Brain microvascular endothelial cell (primary cell): ENCODE results near the gene FAM151A.

Experiments used
- DNase-seq: peaks from one replicate; pipeline ENCODE4 v3.0.0-alpha.2; 2020
- H3K27ac ChIP-seq: fragments of 250-450 bp; sonication (Bioruptor Pico); 2 replicates; pipeline ENCODE4 v1.5.1; 2020; ENCODE audit warnings: mild to moderate bottlenecking, moderate library complexity
- H3K27me3 ChIP-seq: fragments of 250-450 bp; sonication (Bioruptor Pico); replicated peaks from 2 replicates; pipeline ENCODE4 v1.5.1; 2020; ENCODE audit warnings: mild to moderate bottlenecking
- H3K36me3 ChIP-seq: fragments of 250-450 bp; sonication (Bioruptor Pico); replicated peaks from 2 replicates; pipeline ENCODE4 v1.5.1; 2020; ENCODE audit warnings: mild to moderate bottlenecking
- H3K4me3 ChIP-seq: 2 replicates; pipeline ENCODE4 v1.5.1; 2011; ENCODE audit warnings: low read depth, mild to moderate bottlenecking, control low read depth, low read length, moderate library complexity
- in situ Hi-C: cut with HindIII; loops from 2 replicates; pipeline ENCODE4 v1.10.0; 2017; ENCODE audit warnings: low sequenced_read_pairs, low pct_ligation_motif_present
- TF ChIP-seq, protein P1 (sequence below): IDR thresholded peaks from 2 replicates; pipeline ENCODE4 v1.5.1; 2011; ENCODE audit warnings: low read depth, mild to moderate bottlenecking, moderate library complexity, low read length, control low read depth, inconsistent platforms; ENCODE audit errors: missing control alignments

The FAM151A gene

DNA sequence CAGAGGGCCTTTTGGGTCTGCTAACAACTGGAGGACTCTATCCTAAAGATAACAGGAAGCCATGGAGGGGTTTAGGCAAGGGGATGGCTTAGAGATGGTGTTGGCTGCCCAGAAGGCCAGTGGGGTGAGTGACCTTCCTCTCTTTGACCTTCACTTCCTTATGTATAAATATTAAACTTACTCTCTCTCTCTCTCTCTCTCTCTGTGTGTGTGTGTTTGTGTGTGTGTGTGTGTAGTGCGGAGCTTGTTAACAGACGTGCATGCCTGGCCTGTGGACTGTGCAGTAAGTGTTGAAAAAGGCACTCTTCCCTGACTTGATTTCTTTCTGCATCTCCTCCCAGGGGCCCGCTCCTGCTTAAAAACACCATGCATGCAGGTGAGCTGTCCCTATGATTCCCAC is 28.3 kb upstream of the FAM151A start:
- no peaks in the 10 kb centered on the region for H3K27me3 ChIP-seq
- no peak overlapping the region for H3K27ac ChIP-seq
- no peaks in the 10 kb centered on the region for H3K36me3 ChIP-seq
- in situ Hi-C loops, result no loop called here
- TF ChIP-seq, protein P1, sequence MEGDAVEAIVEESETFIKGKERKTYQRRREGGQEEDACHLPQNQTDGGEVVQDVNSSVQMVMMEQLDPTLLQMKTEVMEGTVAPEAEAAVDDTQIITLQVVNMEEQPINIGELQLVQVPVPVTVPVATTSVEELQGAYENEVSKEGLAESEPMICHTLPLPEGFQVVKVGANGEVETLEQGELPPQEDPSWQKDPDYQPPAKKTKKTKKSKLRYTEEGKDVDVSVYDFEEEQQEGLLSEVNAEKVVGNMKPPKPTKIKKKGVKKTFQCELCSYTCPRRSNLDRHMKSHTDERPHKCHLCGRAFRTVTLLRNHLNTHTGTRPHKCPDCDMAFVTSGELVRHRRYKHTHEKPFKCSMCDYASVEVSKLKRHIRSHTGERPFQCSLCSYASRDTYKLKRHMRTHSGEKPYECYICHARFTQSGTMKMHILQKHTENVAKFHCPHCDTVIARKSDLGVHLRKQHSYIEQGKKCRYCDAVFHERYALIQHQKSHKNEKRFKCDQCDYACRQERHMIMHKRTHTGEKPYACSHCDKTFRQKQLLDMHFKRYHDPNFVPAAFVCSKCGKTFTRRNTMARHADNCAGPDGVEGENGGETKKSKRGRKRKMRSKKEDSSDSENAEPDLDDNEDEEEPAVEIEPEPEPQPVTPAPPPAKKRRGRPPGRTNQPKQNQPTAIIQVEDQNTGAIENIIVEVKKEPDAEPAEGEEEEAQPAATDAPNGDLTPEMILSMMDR, result no peak
- no peak for DNase-seq
- H3K4me3 ChIP-seq, result no peak overlapping the region

GRCh38 chr1:54650417-54650816 is 27.1 kb upstream of the FAM151A start:
- TF ChIP-seq, protein P1, result no peak

GRCh38 chr1:54649921-54650320 is 26.6 kb upstream of the FAM151A start:
- no peaks in the 10 kb centered on the region for H3K27me3 ChIP-seq
- TF ChIP-seq, protein P1, result no peak
- no peaks in the 10 kb centered on the region for H3K36me3 ChIP-seq
- H3K27ac ChIP-seq, result no peak overlapping the region
- in situ Hi-C loops, result no loop called here
- no peak overlapping the region for H3K4me3 ChIP-seq
- no peak for DNase-seq

More at GRCh38 chr1:54650417-54650816, 27.1 kb upstream of the FAM151A start:
- no peaks in the 10 kb centered on the region for H3K27me3 ChIP-seq
- H3K4me3 ChIP-seq, result no peak overlapping the region
- no peak overlapping the region for H3K27ac ChIP-seq
- no peak for DNase-seq
- no peaks in the 10 kb centered on the region for H3K36me3 ChIP-seq
- in situ Hi-C loops, result no loop called here

- DNase-seq, result no peak
- H3K27ac ChIP-seq, result no peak overlapping the region
- TF ChIP-seq, protein P1, result no peak
- H3K36me3 ChIP-seq, result no peaks in the 10 kb centered on the region
- no peak overlapping the region for H3K4me3 ChIP-seq
- no peaks in the 10 kb centered on the region for H3K27me3 ChIP-seq
- in situ Hi-C loops, result no loop called here
Measured at GRCh38 chr1:54649130-54649898, 26.0 kb upstream of the FAM151A start.

- no peak for DNase-seq
Measured at GRCh38 chr1:54645806-54646676, 22.7 kb upstream of the FAM151A start.

More at GRCh38 chr1:54645806-54646676, 22.7 kb upstream of the FAM151A start:
- Histone ChIP-seq H3K36me3 (no peaks in the 10 kb centered on the region), H3K27ac (no peak overlapping the region), H3K27me3 (no peaks in the 10 kb centered on the region), H3K4me3 (no peak overlapping the region)
- TF ChIP-seq, protein P1, result no peak
- in situ Hi-C loops, result no loop called here
